ENCODE measurements around the gene PRR14L. TPM values are rescaled to one million over a fixed set of nuclear protein-coding genes. Genes with fewer than 3 reads are reported as not detected.
A peak's percentile ranks its signal among the peaks of the same experiment; 100 is the strongest.
"Not testable (repeated sequence)": the region's sequence is repeated elsewhere in the genome, so short reads cannot be mapped to it uniquely, and the experiment has no call there.

PRR14L gene
- total and polyA plus RNA-seq, 4 donors: 4.5 to 20.2 (median 13.4) TPM

DNA sequence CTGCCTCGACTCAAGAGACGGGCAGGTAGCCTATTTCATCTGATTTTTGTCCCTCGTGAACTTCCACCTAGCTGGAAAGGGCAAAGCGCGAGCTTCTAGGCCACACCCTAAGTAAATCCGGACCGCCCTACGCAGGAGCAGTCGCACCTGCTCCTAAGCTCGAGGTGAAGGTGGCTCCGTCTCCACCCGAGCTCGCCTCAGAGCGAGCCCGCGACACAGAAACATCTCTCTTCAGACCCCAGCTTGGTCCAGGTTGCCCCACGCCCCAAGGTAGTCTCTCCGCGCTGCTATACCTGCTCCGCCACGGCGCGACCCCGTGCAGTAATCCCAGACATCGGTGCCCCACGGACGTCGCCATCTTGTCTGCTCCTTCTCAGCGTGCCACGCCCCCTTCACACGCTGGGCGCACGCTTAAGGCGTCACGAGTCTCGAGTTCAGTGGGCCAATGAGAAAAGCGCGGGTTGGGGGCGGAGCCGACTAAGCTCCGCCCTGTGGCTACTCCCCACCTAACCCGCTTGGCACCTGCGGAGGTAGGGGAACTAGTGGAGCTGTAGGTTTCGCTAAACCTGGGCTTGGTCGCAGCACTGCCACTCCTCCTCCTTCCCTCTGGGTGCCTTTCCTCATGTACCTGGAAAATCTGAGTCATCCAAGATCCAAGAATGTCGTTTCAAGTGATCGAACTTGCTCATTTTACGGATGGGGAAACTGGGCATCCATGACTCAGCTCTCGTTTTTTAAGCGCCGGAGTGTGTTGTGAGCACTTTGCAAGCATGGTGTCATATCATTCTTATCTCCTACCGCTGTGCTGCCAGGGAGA lies 87.9 kb downstream of the PRR14L start, which contains the start of gene PISD:
PISD (minus strand) TSS at position 365 of the 817 bp plus-strand sequence; CDS start at position 358, 7 bp downstream.
- Histone ChIP-seq H3K4me3 (ENCODE audit: low read depth in 1 of 3, low read length in 3 of 3) (peak within 1 kb of the TSS; percentile 75 to 100 (median 96)), H3K27me3 (ENCODE audit: control insufficient read depth in 4 of 4, insufficient read depth in 4 of 4, low read length in 3 of 4) (no peaks in the 10 kb centered on the region), H3K36me3 (ENCODE audit: control insufficient read depth in 4 of 4, insufficient read depth in 3 of 4, low read depth in 1 of 4, low read length in 3 of 4) (peaks cover 0 to 2% (median 0%) of the 10 kb centered on the region in 4 donors), H3K4me1 (ENCODE audit: control insufficient read depth in 4 of 4, insufficient read depth in 4 of 4, low read length in 3 of 4) (peaks cover 0 to 14% (median 11%) of the 10 kb centered on the region in 4 donors), H3K9me3 (ENCODE audit: control insufficient read depth in 4 of 4, low read length in 3 of 4) (no peaks in the 10 kb centered on the region), H3K27ac (ENCODE audit: low read depth in 1 of 2, low read length in 2 of 2) (peak within 1 kb of the TSS; percentile 79 to 82), H3K9ac (ENCODE audit: low read depth in 1 of 2, low read length in 2 of 2) (peak within 1 kb of the TSS; percentile 80 to 84)
- 3% methylated on average over 52 of the region's 52 CpGs for WGBS
- TF ChIP-seq TAF1 (conservative IDR thresholded peaks at IDR 0.05): peak; percentile 51
- peak; percentile 38 to 56 for TF ChIP-seq HNF4A (conservative IDR thresholded peaks at IDR 0.05)
- TF ChIP-seq NR2F2 (IDR thresholded peaks at IDR 0.05): peak; percentile 59
- no peak for TF ChIP-seq FOXA2 (IDR thresholded peaks at IDR 0.05)
- no peak for TF ChIP-seq GABPA (IDR thresholded peaks at IDR 0.05 in 1 of 2, conservative IDR thresholded peaks at IDR 0.05 in 1 of 2)
- TF ChIP-seq JUND (IDR thresholded peaks at IDR 0.05): peak; percentile 75 to 88
- peak; percentile 84 to 91 for TF ChIP-seq RXRA (IDR thresholded peaks at IDR 0.05)
- TF ChIP-seq, protein P1, sequence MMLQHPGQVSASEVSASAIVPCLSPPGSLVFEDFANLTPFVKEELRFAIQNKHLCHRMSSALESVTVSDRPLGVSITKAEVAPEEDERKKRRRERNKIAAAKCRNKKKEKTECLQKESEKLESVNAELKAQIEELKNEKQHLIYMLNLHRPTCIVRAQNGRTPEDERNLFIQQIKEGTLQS (IDR thresholded peaks at IDR 0.05): no peak
- TF ChIP-seq HNF4G (IDR thresholded peaks at IDR 0.05): no peak
- TF ChIP-seq SP1 (IDR thresholded peaks at IDR 0.05): peak; percentile 94
- no peak for TF ChIP-seq RAD21 (IDR thresholded peaks at IDR 0.05)
- TF ChIP-seq, protein P2, sequence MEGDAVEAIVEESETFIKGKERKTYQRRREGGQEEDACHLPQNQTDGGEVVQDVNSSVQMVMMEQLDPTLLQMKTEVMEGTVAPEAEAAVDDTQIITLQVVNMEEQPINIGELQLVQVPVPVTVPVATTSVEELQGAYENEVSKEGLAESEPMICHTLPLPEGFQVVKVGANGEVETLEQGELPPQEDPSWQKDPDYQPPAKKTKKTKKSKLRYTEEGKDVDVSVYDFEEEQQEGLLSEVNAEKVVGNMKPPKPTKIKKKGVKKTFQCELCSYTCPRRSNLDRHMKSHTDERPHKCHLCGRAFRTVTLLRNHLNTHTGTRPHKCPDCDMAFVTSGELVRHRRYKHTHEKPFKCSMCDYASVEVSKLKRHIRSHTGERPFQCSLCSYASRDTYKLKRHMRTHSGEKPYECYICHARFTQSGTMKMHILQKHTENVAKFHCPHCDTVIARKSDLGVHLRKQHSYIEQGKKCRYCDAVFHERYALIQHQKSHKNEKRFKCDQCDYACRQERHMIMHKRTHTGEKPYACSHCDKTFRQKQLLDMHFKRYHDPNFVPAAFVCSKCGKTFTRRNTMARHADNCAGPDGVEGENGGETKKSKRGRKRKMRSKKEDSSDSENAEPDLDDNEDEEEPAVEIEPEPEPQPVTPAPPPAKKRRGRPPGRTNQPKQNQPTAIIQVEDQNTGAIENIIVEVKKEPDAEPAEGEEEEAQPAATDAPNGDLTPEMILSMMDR (IDR thresholded peaks at IDR 0.05; ENCODE audit: low read depth, low read length, missing input control): no peak
- TF ChIP-seq, protein P3, sequence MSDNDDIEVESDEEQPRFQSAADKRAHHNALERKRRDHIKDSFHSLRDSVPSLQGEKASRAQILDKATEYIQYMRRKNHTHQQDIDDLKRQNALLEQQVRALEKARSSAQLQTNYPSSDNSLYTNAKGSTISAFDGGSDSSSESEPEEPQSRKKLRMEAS (IDR thresholded peaks at IDR 0.05): peak; percentile 95
- TF ChIP-seq, protein P4, sequence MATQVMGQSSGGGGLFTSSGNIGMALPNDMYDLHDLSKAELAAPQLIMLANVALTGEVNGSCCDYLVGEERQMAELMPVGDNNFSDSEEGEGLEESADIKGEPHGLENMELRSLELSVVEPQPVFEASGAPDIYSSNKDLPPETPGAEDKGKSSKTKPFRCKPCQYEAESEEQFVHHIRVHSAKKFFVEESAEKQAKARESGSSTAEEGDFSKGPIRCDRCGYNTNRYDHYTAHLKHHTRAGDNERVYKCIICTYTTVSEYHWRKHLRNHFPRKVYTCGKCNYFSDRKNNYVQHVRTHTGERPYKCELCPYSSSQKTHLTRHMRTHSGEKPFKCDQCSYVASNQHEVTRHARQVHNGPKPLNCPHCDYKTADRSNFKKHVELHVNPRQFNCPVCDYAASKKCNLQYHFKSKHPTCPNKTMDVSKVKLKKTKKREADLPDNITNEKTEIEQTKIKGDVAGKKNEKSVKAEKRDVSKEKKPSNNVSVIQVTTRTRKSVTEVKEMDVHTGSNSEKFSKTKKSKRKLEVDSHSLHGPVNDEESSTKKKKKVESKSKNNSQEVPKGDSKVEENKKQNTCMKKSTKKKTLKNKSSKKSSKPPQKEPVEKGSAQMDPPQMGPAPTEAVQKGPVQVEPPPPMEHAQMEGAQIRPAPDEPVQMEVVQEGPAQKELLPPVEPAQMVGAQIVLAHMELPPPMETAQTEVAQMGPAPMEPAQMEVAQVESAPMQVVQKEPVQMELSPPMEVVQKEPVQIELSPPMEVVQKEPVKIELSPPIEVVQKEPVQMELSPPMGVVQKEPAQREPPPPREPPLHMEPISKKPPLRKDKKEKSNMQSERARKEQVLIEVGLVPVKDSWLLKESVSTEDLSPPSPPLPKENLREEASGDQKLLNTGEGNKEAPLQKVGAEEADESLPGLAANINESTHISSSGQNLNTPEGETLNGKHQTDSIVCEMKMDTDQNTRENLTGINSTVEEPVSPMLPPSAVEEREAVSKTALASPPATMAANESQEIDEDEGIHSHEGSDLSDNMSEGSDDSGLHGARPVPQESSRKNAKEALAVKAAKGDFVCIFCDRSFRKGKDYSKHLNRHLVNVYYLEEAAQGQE (IDR thresholded peaks at IDR 0.05): peak; percentile 41
- no peak for TF ChIP-seq FOXA1 (IDR thresholded peaks at IDR 0.05)
- TF ChIP-seq YY1 (IDR thresholded peaks at IDR 0.05): peak; percentile 99
- TF ChIP-seq, protein P5, sequence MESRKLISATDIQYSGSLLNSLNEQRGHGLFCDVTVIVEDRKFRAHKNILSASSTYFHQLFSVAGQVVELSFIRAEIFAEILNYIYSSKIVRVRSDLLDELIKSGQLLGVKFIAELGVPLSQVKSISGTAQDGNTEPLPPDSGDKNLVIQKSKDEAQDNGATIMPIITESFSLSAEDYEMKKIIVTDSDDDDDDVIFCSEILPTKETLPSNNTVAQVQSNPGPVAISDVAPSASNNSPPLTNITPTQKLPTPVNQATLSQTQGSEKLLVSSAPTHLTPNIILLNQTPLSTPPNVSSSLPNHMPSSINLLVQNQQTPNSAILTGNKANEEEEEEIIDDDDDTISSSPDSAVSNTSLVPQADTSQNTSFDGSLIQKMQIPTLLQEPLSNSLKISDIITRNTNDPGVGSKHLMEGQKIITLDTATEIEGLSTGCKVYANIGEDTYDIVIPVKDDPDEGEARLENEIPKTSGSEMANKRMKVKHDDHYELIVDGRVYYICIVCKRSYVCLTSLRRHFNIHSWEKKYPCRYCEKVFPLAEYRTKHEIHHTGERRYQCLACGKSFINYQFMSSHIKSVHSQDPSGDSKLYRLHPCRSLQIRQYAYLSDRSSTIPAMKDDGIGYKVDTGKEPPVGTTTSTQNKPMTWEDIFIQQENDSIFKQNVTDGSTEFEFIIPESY (IDR thresholded peaks at IDR 0.05): peak; percentile 82
- no peak for TF ChIP-seq EGR1 (IDR thresholded peaks at IDR 0.05; ENCODE audit: low read depth in 2 of 2)
- peak; percentile 97 for DNase-seq (ENCODE audit: low spot score)

DNA sequence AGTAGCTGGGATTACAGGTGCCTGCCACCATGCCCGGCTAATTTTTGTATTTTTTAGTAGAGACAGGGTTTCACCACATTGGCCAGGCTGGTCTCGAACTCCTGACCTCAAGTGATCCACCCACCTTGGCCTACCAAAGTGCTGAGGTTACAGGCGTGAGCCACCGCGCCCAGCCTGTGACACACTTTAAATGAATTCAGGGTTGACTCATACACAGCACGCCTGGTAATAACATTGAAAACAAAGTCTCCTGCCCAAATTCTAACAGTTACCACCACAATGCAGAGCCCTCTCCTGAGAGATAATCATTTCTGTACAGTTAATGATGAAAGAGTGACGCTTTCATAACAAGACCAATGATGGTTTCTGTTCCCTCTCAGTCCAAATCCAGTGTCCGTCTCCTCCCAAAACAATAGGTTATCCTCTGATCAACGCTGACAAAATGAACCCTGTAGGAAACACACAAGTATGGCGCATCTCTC lies 89.0 kb downstream of the PRR14L start:
- not testable (repeated sequence) for H3K9me3 ChIP-seq (ENCODE audit: control insufficient read depth in 4 of 4, low read length in 3 of 4); H3K36me3 ChIP-seq (ENCODE audit: control insufficient read depth in 4 of 4, insufficient read depth in 3 of 4, low read depth in 1 of 4, low read length in 3 of 4); H3K27ac ChIP-seq (ENCODE audit: low read depth in 1 of 2, low read length in 2 of 2); DNase-seq (ENCODE audit: low spot score); H3K27me3 ChIP-seq (ENCODE audit: control insufficient read depth in 4 of 4, insufficient read depth in 4 of 4, low read length in 3 of 4)
- peak overlapping the region in 1 of 2 donors; percentile 80 for H3K9ac ChIP-seq (ENCODE audit: low read depth in 1 of 2, low read length in 2 of 2)
- 66% methylated on average over 10 of the region's 10 CpGs for WGBS
- H3K4me3 ChIP-seq (ENCODE audit: low read depth in 1 of 3, low read length in 3 of 3): peak overlapping the region; percentile 75 to 100 (median 96)
- peaks cover 0 to 14% (median 11%) of the 10 kb centered on the region in 4 donors for H3K4me1 ChIP-seq (ENCODE audit: control insufficient read depth in 4 of 4, insufficient read depth in 4 of 4, low read length in 3 of 4)
